Astrocyte (in vitro differentiated cells and primary cell): Measurements from ENCODE around the gene VRTN.

Source experiments
- EZH2 ChIP-seq: IDR thresholded peaks from 2 replicates; pipeline ENCODE4 v1.6.1; 2012; ENCODE audit warnings: mild to moderate bottlenecking, low read length, inconsistent platforms; ENCODE audit not compliant: insufficient read depth
- TF ChIP-seq, protein P1 (sequence below): IDR thresholded peaks from 2 replicates; pipeline ENCODE4 v1.5.1; 2011; ENCODE audit warnings: low read depth, mild to moderate bottlenecking, inconsistent platforms, low read length, moderate library complexity; ENCODE audit not compliant: insufficient read depth

DNA sequence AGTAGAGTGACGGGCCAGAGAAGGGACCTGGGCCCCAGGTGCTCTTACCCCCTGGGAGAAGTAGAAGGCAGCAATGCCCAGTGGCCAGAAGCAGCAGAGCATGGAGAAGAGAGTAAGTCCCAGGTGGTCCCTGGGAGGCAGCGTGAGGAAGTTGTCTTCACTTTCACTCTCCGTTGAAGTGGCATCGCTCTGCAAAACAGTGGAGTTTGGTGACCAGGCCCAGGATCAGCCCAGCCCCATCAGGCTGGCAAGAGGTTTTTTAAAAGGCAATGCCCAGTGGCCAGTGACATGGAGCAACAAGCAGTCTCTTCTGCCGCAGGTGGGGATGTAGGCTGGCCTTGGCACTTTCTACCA lies 59.5 kb downstream of the VRTN start:
- TF ChIP-seq, protein P1, sequence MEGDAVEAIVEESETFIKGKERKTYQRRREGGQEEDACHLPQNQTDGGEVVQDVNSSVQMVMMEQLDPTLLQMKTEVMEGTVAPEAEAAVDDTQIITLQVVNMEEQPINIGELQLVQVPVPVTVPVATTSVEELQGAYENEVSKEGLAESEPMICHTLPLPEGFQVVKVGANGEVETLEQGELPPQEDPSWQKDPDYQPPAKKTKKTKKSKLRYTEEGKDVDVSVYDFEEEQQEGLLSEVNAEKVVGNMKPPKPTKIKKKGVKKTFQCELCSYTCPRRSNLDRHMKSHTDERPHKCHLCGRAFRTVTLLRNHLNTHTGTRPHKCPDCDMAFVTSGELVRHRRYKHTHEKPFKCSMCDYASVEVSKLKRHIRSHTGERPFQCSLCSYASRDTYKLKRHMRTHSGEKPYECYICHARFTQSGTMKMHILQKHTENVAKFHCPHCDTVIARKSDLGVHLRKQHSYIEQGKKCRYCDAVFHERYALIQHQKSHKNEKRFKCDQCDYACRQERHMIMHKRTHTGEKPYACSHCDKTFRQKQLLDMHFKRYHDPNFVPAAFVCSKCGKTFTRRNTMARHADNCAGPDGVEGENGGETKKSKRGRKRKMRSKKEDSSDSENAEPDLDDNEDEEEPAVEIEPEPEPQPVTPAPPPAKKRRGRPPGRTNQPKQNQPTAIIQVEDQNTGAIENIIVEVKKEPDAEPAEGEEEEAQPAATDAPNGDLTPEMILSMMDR: no peak
- no peak for TF ChIP-seq EZH2
